NCI-H345 treated with DMSO at 0.1 percent for 48 hours (cell line): ENCODE data around the gene CYP26C1.

ENCODE experiments used
- DNase-seq: peaks from one replicate; lab custom pipeline; 2025; ENCODE audit not compliant: unreplicated experiment; lab: John Stamatoyannopoulos, UW

CYP26C1 gene

DNA sequence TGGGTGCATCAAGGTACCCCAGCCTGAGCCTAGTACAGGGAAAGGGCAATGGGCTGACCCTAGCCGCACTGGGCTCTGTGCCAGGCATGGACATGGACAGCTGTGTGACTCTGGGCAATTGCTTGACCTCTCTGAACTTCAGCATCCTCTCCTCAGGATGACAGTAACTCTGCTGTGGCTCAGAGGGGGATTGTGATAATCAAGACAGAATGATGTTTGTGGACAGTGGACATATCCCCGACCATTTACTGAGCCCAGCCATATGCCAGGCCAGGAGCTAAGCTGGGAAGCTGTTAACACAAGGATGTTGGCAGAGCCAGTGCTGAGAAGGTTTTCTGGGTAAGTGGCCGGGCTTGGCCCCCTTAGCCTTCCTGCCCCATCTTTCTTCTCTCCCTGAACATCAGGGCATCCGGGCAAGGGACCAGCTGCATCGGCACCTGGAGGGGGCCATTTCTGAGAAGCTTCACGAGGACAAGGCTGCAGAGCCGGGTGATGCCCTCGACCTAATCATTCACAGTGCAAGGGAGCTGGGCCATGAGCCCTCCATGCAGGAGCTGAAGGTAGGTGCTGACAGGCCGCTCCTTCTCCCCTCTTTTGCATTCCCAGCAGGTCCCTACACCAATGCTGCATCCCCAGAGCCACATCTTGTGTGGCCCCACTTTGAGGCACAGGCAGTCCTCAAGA is 3.5 kb downstream of the CYP26C1 start:
- DNase-seq = no peak

DNA sequence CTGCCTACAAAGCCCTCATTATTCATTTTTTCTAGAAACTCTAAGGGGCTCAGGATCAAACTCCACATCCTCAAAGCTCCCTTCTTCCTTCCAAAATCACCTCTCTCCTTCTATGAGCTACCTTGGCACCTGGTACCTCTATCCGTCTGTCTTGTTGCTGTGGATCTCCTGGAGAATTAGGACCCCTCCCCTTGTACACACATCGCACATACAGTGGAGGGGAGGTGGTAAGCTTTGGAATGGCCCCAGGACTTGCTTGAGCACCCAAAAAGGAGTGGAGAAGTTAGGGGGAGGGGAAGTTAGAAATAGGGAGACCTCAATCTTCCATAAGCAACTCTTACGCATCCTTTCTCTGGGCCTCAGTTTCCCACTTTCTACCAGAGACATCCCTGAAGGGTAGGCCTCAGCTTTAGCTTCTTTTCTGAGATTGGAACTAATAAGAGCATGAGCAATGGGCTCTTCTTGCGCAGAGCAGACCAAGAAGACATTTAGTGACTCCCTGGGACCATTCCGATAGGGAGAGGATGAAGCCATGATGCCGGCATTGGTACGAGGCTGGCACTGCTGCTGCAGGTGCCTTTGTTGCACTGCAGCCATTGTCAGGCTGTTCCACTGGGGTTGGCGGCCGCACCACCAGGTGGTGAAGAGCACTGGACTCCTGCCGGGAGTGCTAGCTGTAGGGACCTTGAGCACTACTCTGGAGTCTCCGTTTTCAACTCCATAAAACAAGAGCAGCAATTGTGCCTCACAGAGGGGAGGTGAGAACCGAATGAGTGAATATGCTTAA is 4.5 kb downstream of the CYP26C1 start:
- no peak for DNase-seq

DNA sequence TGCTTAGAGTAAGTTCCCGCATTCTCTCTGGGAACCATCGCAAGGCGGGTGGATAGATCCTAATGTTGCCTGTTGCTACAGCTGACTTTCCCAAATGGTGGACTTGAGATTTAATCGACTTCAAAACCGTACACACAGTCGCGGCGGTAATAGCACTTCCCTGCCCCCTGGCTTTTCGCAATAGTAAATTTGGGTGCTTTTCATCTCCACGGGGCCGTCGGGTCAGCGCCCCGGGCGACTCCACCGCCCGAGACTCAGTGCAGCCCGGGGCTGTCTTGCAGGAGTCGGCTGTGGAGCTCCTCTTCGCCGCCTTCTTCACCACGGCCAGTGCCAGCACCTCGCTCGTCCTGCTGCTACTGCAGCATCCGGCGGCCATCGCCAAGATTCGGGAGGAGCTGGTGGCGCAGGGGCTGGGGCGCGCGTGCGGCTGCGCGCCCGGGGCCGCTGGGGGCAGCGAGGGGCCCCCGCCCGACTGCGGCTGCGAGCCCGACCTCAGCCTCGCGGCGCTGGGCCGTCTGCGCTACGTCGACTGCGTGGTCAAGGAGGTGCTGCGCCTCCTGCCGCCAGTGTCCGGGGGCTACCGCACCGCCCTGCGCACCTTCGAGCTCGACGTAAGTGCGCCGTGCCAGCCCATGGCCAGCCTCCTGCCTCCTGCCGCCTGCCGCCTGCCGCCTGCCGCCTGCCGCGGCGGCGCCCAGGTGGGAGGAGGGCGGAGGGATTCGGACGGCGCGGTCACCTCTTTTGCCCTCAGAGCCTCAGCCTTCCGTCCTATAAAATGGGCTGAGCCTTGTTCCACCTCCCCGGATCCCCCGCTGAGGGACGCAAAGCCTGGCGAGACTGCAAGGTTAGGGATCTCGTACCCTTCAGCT is 5.3 kb downstream of the CYP26C1 start:
- DNase-seq = no peak

DNA sequence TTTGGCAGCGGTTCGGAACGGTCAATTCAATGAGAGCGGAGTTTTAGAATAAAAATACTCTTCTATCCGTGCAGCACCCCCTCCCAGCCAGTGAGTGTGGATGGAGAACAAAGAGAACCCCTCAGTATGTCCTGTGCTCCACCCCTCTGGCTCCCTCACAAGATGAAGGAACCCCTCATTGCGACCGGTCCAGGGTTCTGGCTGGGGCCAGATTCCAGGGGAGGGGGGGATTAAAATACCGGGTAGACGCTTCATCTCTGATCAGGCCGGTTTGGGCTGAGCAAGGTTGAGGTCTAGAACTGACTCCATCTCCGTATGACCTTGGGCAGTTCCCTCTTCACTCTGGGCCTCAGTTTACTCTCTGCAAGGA is 5.9 kb downstream of the CYP26C1 start:
- DNase-seq = no peak

DNA sequence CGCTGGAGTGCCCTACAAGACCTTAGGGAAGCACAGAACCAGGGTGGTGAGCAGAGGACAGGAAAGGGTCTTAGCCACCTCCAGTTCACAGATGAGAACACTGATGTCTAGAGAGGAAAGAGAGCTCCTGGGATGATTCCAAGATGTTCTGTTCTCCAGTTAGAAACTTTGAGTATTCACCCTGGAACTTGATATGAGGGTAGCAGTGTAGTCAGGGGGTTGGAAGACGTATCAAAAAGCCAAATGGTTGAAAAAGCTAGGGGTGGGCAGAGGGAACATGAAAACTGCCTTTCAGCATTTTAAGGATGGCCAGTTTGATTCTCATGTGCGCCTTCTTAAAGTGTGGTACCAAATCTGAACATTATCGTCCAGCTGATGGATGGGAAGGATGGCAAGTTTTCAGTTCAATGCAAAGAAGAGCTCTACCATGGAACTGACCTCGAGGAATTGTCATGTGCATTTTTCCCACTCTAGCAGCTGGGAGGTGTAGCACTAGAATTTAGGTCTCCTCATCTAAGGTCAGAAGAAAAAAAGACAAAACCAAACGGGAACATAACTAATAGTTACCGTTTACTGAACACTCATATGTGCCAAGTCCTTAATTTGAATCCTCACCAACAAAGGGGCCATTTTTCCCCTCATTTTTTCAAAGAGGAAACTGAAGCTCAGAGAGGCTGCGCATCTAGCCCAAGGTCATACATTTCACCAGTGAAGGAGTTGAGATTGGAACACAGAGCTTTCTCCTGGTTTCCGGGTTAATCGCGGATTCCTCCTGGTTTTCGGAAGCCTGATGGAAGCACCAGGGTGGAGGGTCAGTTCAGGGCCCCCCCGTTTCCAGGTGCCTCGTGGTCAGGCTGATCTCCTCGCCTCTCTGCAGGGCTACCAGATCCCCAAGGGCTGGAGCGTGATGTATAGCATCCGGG is 7.1 kb downstream of the CYP26C1 start:
- DNase-seq = no peak

DNA sequence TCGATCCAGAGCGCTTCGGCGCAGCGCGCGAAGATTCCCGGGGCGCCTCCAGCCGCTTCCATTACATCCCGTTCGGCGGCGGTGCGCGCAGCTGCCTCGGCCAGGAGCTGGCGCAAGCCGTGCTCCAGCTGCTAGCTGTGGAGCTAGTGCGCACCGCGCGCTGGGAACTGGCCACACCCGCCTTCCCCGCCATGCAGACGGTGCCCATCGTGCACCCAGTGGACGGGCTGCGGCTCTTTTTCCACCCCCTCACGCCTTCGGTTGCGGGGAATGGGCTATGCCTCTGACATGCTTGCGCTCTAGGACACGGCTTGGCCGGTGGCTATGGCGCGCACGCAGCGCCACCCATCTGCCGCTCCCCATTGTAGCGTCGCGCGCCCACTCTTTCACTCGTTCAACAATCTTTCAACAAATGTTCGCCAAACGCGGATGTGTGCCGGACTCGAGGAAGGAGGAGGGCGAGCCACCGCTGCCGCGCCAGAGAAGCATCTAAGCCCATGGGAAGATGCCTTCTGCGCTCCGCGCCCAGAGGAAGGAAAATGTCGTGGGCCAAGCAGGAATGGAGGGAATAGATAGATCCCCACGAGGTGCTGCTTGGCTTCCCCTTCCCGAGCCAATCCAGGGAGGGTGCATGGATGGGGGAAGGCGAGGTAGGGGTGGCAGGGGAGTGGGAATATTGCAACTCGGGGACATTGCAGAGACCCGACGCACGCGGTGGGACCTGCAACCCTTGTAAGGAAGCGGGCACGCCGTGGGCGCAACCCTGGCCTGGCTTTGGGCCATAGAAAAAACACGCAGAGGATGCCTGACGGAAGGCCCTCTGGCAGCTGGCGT is 8.0 kb downstream of the CYP26C1 start:
- no peak for DNase-seq

DNA sequence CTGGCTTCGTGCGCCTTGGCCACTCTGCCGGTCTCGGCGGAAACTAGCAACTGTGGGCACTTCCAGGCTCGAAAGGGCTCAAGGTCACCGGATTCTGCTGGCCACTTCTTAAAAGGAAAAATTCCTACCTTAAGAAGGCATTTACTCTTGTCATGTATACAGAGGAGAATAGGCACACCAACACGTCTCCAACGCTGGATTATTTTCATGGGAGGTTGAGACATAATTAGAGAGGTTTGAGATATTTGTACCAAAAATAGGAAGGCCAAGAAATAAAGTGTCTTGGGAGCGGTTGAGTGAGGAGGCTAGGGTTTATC is 8.6 kb downstream of the CYP26C1 start:
- DNase-seq = no peak

DNA sequence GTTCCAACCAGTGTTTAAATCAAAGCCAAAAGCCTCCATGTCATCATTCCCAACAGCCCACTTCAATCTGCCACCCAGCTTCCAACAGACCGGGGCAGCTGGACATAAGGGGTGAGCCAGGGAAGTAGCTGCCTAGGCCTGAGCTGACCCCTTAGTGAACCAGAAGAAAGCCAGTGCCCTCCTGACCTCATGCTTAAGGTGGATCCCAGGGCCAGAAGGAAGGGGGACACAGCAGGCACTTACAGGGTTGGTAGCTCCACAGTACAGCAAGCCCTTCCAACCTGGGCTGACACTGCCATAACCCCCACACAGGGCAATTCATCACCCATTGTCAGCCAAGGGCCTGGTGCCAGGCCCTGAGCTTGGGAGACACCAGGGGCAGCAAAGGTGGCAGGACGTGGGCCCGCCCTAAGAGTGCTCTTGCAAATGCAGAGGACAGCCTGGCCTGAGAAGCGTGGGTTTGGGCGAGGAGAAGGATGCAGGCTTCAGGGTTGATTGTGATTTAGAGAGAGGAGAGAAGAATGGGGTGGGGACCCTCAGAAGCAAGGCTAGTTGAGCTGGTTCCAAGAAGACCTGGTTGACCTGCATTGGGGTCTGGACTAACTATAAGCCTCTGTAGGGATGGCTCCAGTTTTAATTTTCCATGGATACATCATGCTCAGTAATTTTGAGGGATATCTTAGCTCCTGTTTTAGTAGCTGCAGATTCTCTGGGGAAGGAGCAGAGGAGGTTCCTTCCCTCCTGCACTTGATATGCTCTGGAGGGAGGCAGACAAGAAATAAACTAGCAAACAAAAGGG is 10.0 kb downstream of the CYP26C1 start:
- no peak for DNase-seq

DNA sequence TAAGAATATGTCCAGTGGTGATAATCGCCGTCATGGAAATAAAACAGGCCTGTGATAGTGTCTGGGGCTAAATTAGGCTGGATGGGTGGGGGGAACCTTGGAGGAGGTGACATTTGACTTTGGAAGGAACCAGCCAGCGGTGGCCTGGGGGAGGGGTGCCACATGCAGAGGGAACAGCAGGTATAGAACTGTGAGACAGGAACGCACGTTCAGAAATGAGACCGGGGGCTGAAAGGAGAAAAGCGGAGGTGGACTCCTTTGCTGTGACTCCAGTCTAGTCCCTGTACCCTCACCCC is 10.5 kb downstream of the CYP26C1 start:
- no peak for DNase-seq

DNA sequence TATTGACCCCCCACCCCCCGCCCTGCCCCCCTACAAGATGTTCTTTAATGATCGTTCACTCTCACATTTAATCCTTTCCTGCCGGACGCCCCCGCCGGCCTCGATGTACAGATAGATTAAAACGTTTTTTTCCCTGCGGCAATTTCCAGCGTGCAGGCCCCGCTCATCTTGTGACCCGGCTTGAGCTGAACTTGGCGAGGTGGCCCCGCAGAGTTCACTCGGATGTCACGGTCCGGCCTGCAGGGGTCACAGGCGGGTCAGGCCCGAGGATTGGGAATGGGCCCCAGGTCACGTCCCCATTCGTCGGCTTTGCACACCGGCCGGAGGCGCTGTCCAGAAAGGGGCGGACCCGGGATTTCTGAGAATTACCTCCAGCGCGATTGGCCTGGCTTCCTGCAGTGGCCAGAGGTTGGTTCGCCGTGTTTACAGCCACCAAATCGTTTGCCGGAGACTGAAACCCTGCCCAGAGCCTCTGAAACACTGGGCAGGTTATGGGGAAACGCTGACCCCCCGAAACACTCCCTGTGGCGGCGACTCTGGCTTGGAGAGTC is 11.2 kb downstream of the CYP26C1 start:
- no peak for DNase-seq

DNA sequence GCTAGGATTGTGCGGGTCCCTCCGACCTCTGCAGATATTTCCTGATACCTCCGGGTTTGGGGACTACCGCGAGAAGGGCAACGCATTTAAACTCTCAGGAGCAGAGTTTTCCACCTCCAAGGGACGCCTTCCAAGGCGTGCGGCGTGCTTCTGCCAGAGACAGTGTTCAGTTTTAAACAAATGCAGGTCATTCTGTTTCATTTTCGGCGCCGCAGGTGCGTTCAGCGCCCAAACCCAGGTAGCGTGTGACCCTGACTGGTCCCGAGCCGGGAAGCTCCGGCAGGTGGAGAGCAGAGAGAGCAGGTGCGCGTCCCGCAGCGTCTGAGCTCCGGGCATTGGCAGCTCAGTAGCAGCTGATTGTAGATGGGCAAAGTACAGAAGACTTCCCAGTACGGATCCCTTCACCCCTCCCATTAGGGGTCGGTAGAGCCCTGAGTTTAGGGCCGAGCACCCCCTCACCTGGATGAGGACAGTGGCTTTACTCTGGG is 11.7 kb downstream of the CYP26C1 start:
- no peak for DNase-seq

DNA sequence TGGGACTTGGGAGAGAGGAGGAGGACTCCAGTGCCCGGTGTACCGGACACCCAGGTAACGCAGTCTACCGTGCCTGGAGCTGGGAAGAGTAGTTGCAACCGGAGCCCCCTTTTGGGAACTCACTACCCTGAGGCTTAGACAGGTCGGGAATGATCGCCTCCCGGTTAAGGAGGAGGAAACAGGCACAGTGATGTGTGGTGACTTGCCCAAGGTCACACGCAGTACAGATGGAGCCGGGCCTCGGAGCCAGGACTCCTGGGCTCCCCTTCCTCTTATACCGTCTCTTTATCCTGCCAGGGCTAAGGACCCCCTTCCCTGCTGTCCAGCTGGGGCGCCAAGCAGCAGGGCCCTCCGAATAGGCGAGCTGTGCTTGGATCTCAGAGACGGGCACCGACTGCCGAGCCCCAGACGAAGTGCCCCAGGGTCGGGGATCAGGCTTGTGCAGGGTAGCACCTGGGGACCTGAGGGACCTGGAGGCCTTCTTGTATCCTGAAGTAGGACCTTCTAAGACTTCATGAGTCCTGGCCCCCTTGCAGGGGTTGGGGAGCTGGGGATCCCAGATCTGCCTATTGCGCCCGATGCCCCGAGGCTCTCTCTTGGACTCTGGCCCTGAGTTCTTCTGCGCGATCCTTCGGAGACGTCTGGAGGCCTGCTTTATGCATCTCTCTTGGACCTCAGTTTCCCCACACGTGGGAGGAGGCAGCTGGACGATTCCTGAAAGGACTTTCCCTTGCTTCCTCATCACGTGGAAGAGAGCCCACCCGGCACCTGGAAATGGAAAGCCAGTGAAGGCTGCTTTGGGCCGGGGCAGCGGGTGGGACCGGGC is 12.3 kb downstream of the CYP26C1 start:
- no peak for DNase-seq

DNA sequence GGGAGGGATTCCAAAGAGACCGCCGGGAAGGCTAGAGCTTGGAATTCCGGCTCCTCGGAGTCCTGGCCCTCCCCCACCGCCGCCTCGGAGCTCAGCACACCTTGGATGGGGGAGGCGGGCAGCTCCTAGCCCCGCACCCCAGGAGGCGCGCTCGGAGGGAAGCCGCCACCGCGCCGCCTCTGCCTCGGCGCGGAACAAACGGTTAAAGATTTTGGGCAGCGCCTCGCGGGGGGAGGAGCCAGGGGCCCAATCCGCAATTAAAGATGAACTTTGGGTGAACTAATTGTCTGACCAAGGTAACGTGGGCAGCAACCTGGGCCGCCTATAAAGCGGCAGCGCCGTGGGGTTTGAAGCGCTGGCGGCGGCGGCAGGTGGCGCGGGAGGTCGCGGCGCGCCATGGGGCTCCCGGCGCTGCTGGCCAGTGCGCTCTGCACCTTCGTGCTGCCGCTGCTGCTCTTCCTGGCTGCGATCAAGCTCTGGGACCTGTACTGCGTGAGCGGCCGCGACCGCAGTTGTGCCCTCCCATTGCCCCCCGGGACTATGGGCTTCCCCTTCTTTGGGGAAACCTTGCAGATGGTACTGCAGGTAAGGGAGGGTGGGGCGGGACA is 13.0 kb downstream of the CYP26C1 start, which contains the start of gene CYP26A1:
Gene CYP26A1, plus strand, starts transcription at position 355 of the 608 bp plus-strand sequence. Its CDS starts 42 bp downstream, at position 397.
- no peak for DNase-seq

DNA sequence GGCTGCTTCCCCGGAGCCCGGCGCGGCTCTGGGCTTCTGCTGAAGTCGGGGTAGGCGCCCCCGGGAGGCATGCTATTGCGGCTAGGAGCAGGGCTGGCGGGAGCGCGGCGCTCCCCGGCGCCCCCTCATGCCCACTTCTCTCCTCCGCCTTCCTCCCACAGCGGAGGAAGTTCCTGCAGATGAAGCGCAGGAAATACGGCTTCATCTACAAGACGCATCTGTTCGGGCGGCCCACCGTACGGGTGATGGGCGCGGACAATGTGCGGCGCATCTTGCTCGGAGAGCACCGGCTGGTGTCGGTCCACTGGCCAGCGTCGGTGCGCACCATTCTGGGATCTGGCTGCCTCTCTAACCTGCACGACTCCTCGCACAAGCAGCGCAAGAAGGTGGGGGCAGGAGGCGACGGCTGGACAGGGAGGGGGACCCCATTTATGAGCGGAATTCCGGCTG is 13.6 kb downstream of the CYP26C1 start:
- DNase-seq = no peak

DNA sequence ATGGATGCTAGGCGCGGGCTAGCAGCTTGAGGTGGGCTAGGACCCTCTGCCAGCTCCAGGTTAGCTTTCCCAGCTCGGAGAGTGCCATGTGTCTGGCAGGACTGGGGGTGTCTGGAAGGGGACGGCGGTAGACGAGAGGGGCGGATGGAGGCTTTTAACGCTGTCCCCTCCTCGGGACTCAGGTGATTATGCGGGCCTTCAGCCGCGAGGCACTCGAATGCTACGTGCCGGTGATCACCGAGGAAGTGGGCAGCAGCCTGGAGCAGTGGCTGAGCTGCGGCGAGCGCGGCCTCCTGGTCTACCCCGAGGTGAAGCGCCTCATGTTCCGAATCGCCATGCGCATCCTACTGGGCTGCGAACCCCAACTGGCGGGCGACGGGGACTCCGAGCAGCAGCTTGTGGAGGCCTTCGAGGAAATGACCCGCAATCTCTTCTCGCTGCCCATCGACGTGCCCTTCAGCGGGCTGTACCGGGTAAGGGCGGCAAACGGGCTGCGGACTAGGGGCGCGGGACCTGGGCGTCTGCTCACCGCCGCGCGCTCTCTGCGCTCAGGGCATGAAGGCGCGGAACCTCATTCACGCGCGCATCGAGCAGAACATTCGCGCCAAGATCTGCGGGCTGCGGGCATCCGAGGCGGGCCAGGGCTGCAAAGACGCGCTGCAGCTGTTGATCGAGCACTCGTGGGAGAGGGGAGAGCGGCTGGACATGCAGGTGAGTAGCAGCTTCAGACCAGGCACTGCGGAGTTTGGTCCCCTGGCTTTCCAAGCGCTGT is 14.2 kb downstream of the CYP26C1 start:
- DNase-seq = no peak

DNA sequence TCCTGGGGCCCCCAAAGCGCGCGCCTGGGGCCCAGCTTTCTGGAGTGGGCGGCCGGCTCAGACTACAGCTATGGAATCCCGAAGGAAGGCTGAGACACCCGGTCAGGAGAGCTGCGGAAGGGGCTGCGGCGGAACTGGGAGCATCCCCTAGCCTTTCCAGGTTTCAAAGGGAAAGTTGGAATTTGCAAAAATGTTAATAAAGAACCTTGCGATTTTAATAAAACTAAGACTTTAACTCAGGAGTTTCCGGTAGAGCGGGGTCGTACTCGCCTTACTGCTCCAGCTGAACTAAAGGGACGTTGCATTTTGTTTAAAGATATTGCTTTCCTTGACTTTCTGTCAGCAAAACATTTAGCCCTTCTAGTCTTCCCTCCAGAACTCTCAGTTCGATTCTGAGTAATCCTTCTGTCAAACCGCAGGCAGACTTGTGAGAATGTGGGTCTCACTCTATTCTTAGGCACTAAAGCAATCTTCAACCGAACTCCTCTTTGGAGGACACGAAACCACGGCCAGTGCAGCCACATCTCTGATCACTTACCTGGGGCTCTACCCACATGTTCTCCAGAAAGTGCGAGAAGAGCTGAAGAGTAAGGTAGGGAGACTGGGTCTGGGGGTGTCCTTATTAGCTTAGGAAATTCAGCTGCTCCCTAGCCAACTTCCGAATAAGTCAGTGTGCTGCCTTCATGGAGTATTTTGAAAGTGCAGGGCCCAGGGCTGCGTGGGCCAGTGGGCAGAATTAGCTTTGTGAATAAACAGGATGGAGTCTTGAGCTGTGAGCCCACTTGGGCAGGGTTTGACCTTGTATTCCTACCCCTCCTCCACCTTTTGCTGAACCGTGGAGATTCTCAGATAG is 15.0 kb downstream of the CYP26C1 start:
- DNase-seq = no peak
